Smooth muscle cell of the coronary artery (primary cell): ENCODE measurements around the gene OR51Q1. TPM values are rescaled to one million over a fixed set of nuclear protein-coding genes. Genes with fewer than 3 reads are reported as not detected.

Experiments used
- total RNA-seq: library from RNA; depleted of rRNA; stranded (reverse); fragments of >200 nt; gene quantifications from 2 replicates; pipeline ENCODE4 v1.2.3, GENCODE V29; 2014; ENCODE audit warnings: low replicate concordance

Gene OR51Q1, protein sequence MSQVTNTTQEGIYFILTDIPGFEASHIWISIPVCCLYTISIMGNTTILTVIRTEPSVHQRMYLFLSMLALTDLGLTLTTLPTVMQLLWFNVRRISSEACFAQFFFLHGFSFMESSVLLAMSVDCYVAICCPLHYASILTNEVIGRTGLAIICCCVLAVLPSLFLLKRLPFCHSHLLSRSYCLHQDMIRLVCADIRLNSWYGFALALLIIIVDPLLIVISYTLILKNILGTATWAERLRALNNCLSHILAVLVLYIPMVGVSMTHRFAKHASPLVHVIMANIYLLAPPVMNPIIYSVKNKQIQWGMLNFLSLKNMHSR
- total RNA-seq: not detected in 2 replicates

DNA sequence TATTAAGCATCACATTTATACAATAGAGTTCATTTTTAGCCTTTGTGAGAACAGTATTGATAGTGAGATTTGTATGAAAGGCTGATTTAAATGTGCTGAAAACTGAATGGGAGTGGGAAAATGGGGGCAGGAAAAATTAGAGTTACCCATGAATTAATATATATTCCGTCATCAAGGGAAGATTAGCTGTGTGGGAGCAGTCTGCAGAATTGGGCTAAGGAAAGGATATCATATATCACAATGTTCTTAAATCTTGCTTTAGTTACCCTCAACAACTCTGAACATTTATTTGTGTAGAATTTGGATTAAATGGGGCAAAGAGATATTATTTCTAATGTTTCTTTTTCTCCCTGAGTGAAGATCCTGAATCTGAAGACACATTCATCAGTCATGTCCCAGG lies at the start of gene OR51Q1:
Gene OR51Q1, plus strand, starts transcription at position 301 of the 400 bp plus-strand sequence. Its CDS starts 90 bp downstream, at position 391.

DNA sequence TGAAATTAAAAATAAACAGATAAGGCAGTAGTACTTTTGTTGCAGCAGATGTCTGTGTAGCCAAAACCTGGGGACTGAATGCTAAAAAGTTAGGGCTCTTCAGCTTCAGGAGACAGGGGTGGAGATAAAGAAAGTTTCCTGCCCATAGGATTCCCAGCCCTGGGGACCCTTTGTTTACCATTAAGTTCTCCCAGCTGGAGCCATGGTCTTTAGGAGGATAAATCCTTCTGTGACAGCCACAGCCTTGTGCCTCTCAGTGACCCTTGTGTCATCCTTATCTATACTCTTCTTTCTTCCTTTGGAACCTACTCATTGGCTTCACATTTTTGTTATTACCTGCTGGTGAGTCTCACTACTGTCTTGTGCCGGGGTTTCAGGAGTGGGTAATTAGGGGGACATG lies 38.3 kb upstream of the OR51Q1 start, which contains the start of gene OR51M1:
Gene OR51M1, plus strand, starts transcription at position 237 of the 400 bp plus-strand sequence. CDS start 5,587 bp downstream, outside the sequence.

DNA sequence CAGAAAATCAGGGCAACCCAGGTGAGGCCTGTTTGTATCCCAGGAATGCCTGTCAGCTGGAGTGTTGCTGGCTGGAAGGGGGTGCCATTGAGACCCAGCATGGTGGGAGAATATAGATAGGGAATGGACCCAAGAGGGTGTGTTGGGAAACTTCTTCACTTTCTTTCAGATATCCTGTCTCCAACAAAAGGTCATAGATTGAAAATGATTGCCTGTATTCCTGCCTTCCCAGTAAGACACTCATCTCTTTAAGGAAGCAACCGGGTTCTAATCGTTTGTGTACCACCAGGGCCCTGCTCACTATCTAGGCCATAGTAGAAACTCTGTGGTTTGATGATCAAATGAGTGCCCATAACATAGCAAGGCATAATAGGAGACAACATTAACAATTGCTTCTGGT lies 19.5 kb downstream of the OR51Q1 start, which contains the start of gene OR51I1:
Gene OR51I1, minus strand, starts transcription at position 101 of the 400 bp plus-strand sequence. Its CDS starts 0 bp downstream, at position 101.

DNA sequence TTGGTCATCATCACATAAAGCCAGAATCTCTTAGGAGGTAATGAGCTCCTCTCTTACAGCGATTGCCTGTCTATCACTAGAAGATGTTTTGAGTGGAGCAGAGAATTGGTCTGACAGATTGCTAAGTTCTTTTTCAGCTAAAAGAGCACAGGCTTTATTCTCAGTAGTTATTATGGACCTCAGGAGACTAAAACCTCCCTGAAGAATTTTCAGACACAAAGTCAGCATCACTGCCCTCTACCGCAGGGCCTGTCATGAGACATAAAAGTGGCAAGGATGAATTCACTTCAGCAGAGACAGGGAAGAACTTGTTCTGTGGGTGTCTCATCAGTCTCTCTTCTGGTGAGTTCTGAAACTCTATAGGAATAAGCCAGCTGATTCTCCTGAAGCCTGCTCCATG lies 27.1 kb downstream of the OR51Q1 start, which contains the start of gene OR51I2:
Gene OR51I2, plus strand, starts transcription at position 301 of the 400 bp plus-strand sequence. CDS start 4,166 bp downstream, outside the sequence.

Other genes starting within 250 kb of the OR51Q1 start
- gene OR51V1, start 221.4 kb upstream of the OR51Q1 start, total RNA-seq: not detected in 2 replicates
- gene HBB, start 195.0 kb upstream of the OR51Q1 start, total RNA-seq: not detected in 2 replicates
- gene HBD, start 187.6 kb upstream of the OR51Q1 start, total RNA-seq: not detected in 2 replicates
- not detected in 2 replicates for gene HBG1, start 172.3 kb upstream of the OR51Q1 start, total RNA-seq
- 0.12 TPM in 1 of 2 replicates, not detected in the other for gene HBG2, start 167.3 kb upstream of the OR51Q1 start, total RNA-seq
- not detected in 2 replicates for gene HBE1, start 152.2 kb upstream of the OR51Q1 start, total RNA-seq
- gene OR51B4, start 120.2 kb upstream of the OR51Q1 start, total RNA-seq: not detected in 2 replicates
- 0.12 TPM in 1 of 2 replicates, not detected in the other for gene OR51B2, start 97.8 kb upstream of the OR51Q1 start, total RNA-seq
- 0.15 TPM in 1 of 2 replicates, not detected in the other for gene OR51B5, start 78.6 kb upstream of the OR51Q1 start, total RNA-seq
- gene OR51B6, start 70.6 kb upstream of the OR51Q1 start, total RNA-seq: not detected in 2 replicates
- not detected in 2 replicates for gene OR51M1, start 38.3 kb upstream of the OR51Q1 start, total RNA-seq
- not detected in 2 replicates for gene OR51I1, start 19.4 kb downstream of the OR51Q1 start, total RNA-seq
- gene OR51I2, start 27.2 kb downstream of the OR51Q1 start, total RNA-seq: not detected in 2 replicates
- gene OR52D1, start 66.6 kb downstream of the OR51Q1 start, total RNA-seq: not detected in 2 replicates
- 0.08 TPM in 1 of 2 replicates, not detected in the other for gene UBQLN3, start 87.8 kb downstream of the OR51Q1 start, total RNA-seq
- 0.08 and 0.12 TPM in 2 replicates for gene UBQLNL, start 94.6 kb downstream of the OR51Q1 start, total RNA-seq
- 0.38 and 1.2 TPM in 2 replicates for gene OR52H1, start 126.4 kb downstream of the OR51Q1 start, total RNA-seq
- not detected in 2 replicates for gene OR52B6, start 158.8 kb downstream of the OR51Q1 start, total RNA-seq
- gene TRIM6, start 174.5 kb downstream of the OR51Q1 start, total RNA-seq: 2.1 and 3.6 TPM in 2 replicates
- gene TRIM34, start 202.9 kb downstream of the OR51Q1 start, total RNA-seq: 9.2 and 11.8 TPM in 2 replicates